CD8-positive, alpha-beta memory T cell (primary cell): ENCODE results near the gene GRAP2. TPM values are rescaled to one million over a fixed set of nuclear protein-coding genes. Genes with fewer than 3 reads are reported as not detected.

Experiments used
- CTCF ChIA-PET: fragments of 350-600 bp; sonication (Branson Sonifier 250); formaldehyde crosslinking; loops from one replicate; lab custom pipeline; 2021; ENCODE audit warnings: antibody characterized with exemption; lab: Charles Lee
- POLR2A ChIA-PET: fragments of 350-600 bp; sonication (Branson Sonifier 250); formaldehyde crosslinking; loops from one replicate; lab custom pipeline; 2021; ENCODE audit warnings: antibody characterized with exemption; lab: Charles Lee
- DNase-seq, 5 donors: peaks; one replicate each; pipeline versions ENCODE4 v3.0.0 to v3.0.0-alpha.2; 2020 to 2022; ENCODE audit warnings: mixed read lengths in 1 of 5
- H3K27ac ChIP-seq: one replicate; pipeline ENCODE4 v1.7.0; 2013; ENCODE audit warnings: low read depth, mild to moderate bottlenecking, low read length, moderate library complexity
- H3K27me3 ChIP-seq: 2 replicates; pipeline ENCODE4 v1.7.0; 2013; ENCODE audit warnings: low read length, mild to moderate bottlenecking; ENCODE audit not compliant: insufficient read depth, poor library complexity, severe bottlenecking
- H3K36me3 ChIP-seq: 2 replicates; pipeline ENCODE4 v1.7.0; 2013; ENCODE audit warnings: mild to moderate bottlenecking, low read length, moderate library complexity; ENCODE audit not compliant: insufficient read depth
- H3K4me1 ChIP-seq: 2 replicates; pipeline ENCODE4 v1.7.0; 2013; ENCODE audit warnings: mild to moderate bottlenecking, low read length, moderate library complexity; ENCODE audit not compliant: insufficient read depth
- H3K4me3 ChIP-seq: 2 replicates; pipeline ENCODE4 v1.7.0; 2013; ENCODE audit warnings: mild to moderate bottlenecking, low read length
- H3K9me3 ChIP-seq: 2 replicates; pipeline ENCODE4 v1.7.0; 2013; ENCODE audit warnings: mild to moderate bottlenecking, low read length
- H3K27ac Mint-ChIP-seq, 8 donors: one replicate each; pipeline ENCODE4 v1.8.0; 2020 to 2021; ENCODE audit warnings: mixed read lengths in 8 of 8, mild to moderate bottlenecking in 6 of 8, inconsistent platforms in 3 of 8, moderate library complexity in 3 of 8
- H3K27me3 Mint-ChIP-seq, 2 donors: one replicate each; pipeline ENCODE4 v1.8.0; 2020 to 2021; ENCODE audit warnings: mixed read lengths in 2 of 2, mild to moderate bottlenecking in 1 of 2, moderate library complexity in 1 of 2
- H3K36me3 Mint-ChIP-seq, 3 donors: one replicate each; pipeline ENCODE4 v1.8.0; 2020 to 2021; ENCODE audit warnings: mixed read lengths in 3 of 3, inconsistent platforms in 1 of 3, mild to moderate bottlenecking in 1 of 3
- H3K4me1 Mint-ChIP-seq, 3 donors: one replicate each; pipeline ENCODE4 v1.8.0; 2020 to 2021; ENCODE audit warnings: mixed read lengths in 3 of 3, inconsistent platforms in 1 of 3, mild to moderate bottlenecking in 1 of 3
- H3K4me3 Mint-ChIP-seq, 7 donors: one replicate each; pipeline ENCODE4 v1.8.0; 2020 to 2021; ENCODE audit warnings: mixed read lengths in 7 of 7, mild to moderate bottlenecking in 6 of 7, moderate library complexity in 4 of 7, inconsistent platforms in 2 of 7
- H3K9me3 Mint-ChIP-seq, 5 donors: one replicate each; pipeline ENCODE4 v1.8.0; 2020 to 2022; ENCODE audit warnings: mixed read lengths in 5 of 5, mild to moderate bottlenecking in 3 of 5, moderate library complexity in 2 of 5, inconsistent platforms in 1 of 5
- polyA plus RNA-seq: library from polyadenylated mRNA; unstranded; fragments of 300-500 nt; fragmentation: Illumina TruSeq; gene quantifications from one replicate; pipeline ENCODE4 v1.2.3, GENCODE V29; 2021
- total RNA-seq, 2 experiments: library from RNA; stranded (reverse); gene quantifications; one replicate each; pipeline ENCODE4 v1.2.3, GENCODE V29; 2021

The GRAP2 gene
- total and polyA plus RNA-seq, 3 experiments from 2014 or later, result 41.8 to 103 (median 53.2) TPM

GRCh38 chr22:39939830-39940229 is 38.9 kb downstream of the GRAP2 start:
- Histone ChIP-seq H3K36me3 (no peaks in the 10 kb centered on the region), H3K27me3 (no peaks in the 10 kb centered on the region), H3K4me3 (peak overlapping the region; percentile 38), H3K9me3 (no peaks in the 10 kb centered on the region), H3K27ac (no peak overlapping the region), H3K4me1 (peaks cover 97% of the 10 kb centered on the region)
- ChIA-PET CTCF (interaction anchor here (0.9 to 2.3 kb wide), 4 partner anchors 14 to 85 kb away, joined by 3 to 12 read pairs (median 5); no protein-coding TSS in a partner anchor), POLR2A (interaction anchor here (0.6 to 1.4 kb wide), 4 partner anchors 14 to 414 kb away, joined by 3 to 12 read pairs (median 8); no protein-coding TSS in a partner anchor)
- peaks cover 0 to 36% (median 8%) of the 10 kb centered on the region in 3 donors for H3K36me3 Mint-ChIP-seq
- DNase-seq, result no peak
- H3K27me3 Mint-ChIP-seq, result no peaks in the 10 kb centered on the region
- peaks cover 94 to 98% (median 98%) of the 10 kb centered on the region in 3 donors for H3K4me1 Mint-ChIP-seq
- peak overlapping the region in 7 of 8 donors; percentile 76 to 95 (median 94) for H3K27ac Mint-ChIP-seq
- peak overlapping the region; percentile 40 to 72 (median 60) for H3K4me3 Mint-ChIP-seq
- no peaks in the 10 kb centered on the region for H3K9me3 Mint-ChIP-seq

- Mint-ChIP-seq H3K4me1 (peaks cover 94 to 98% (median 98%) of the 10 kb centered on the region in 3 donors), H3K27ac (peak overlapping the region in 7 of 8 donors; percentile 76 to 95 (median 94)), H3K27me3 (no peaks in the 10 kb centered on the region), H3K36me3 (peaks cover 0 to 37% (median 5%) of the 10 kb centered on the region in 3 donors), H3K4me3 (peak overlapping the region; percentile 31 to 74 (median 66)), H3K9me3 (no peaks in the 10 kb centered on the region)
- DNase-seq, result peak in 2 of 5 donors; percentile 51 to 72
- Histone ChIP-seq H3K36me3 (no peaks in the 10 kb centered on the region), H3K27ac (no peak overlapping the region), H3K27me3 (no peaks in the 10 kb centered on the region), H3K4me1 (peaks cover 97% of the 10 kb centered on the region), H3K9me3 (no peaks in the 10 kb centered on the region), H3K4me3 (peak overlapping the region; percentile 38)
- ChIA-PET CTCF (interaction anchor here (1.4 to 2.8 kb wide), 7 partner anchors 12 to 412 kb away, joined by 4 to 22 read pairs (median 7); no protein-coding TSS in a partner anchor), POLR2A (interaction anchor here (1.4 kb wide), 1 partner anchor 20 kb away, joined by 4 read pairs; no protein-coding TSS in a partner anchor)
These were observed 39.9 kb downstream of the GRAP2 start for GRCh38 chr22:39940757-39941305.

DNA sequence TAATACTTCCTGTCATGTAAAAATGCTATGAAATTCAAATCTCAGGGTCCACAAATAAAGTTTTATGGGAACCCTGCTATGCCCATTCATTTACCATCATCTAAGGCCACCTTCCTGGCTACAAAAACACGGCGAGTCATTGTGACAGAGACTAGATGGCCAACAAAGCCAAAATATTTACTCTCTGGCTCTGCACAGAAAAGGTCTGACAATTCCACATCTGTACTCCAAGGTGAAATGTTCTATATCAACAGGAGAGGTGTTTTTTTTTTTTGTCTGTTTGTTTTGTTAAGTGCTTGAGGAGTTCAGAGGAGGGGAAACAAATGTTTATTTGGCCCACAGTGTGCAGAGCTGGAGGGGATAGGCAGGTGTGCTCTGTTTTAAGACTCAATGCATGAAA is 40.7 kb downstream of the GRAP2 start:
- no peak overlapping the region for H3K4me3 ChIP-seq
- Mint-ChIP-seq H3K4me1 (peaks cover 93 to 98% (median 98%) of the 10 kb centered on the region in 3 donors), H3K4me3 (peak overlapping the region in 4 of 7 donors; percentile 9 to 54 (median 20)), H3K36me3 (peaks cover 0 to 40% (median 5%) of the 10 kb centered on the region in 3 donors), H3K9me3 (no peaks in the 10 kb centered on the region), H3K27ac (peak overlapping the region in 7 of 8 donors; percentile 76 to 95 (median 94)), H3K27me3 (no peaks in the 10 kb centered on the region)
- POLR2A ChIA-PET, result interaction anchor here (1.1 to 1.4 kb wide), 2 partner anchors 16 to 20 kb away, joined by 3 to 4 read pairs; no protein-coding TSS in a partner anchor
- no peak overlapping the region for H3K27ac ChIP-seq
- no peak for DNase-seq
- H3K9me3 ChIP-seq, result no peaks in the 10 kb centered on the region
- no peaks in the 10 kb centered on the region for H3K36me3 ChIP-seq
- H3K4me1 ChIP-seq, result peaks cover 97% of the 10 kb centered on the region
- no peaks in the 10 kb centered on the region for H3K27me3 ChIP-seq
- CTCF ChIA-PET, result interaction anchor here (0.9 to 2.8 kb wide), 11 partner anchors 8 to 413 kb away, joined by 3 to 26 read pairs (median 7); no protein-coding TSS in a partner anchor

DNA sequence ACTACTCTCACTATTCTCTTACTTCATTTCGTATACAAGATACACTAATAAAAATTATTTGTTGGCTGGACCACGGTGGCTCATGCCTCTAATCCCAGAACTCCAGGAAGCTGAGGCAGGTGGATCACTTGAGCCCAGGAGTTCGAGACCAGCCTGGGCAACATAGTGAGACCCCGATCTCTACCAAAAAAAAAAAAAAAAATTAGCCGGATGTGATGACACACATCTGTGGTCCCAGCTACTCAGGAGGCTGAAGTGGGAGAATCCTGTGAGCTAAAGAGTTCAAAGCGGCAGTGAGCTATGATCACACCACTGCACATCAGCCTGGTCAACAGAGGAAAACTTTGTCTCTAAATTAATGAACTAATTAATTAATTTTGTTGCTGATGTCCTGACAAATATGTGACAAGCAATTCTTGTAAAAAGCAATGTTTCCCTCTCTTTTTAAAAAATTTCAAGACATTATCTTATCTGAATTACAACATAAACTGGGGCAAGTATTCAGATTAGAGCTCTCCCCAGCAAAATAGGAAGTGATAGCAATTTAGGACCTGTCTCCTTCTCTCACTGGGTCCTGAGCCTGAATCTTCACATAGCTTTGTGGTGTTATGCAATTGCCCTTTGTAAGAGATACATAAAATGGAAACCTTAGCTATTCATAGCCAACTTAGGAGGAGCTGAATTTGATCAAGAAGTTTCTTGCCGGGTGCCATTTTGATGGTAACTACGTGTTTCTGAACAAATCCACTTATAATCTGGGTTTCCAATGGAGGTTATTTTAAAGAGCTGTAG is 41.8 kb downstream of the GRAP2 start:
- Histone ChIP-seq H3K9me3 (no peaks in the 10 kb centered on the region), H3K27ac (peak overlapping the region; percentile 1), H3K4me3 (no peak overlapping the region), H3K4me1 (peaks cover 97% of the 10 kb centered on the region), H3K27me3 (no peaks in the 10 kb centered on the region), H3K36me3 (peaks cover 5% of the 10 kb centered on the region)
- no peak for DNase-seq
- Mint-ChIP-seq H3K4me3 (peak overlapping the region; percentile 7 to 80 (median 68)), H3K27ac (peak overlapping the region in 7 of 8 donors; percentile 83 to 96 (median 94)), H3K4me1 (peaks cover 93 to 98% (median 98%) of the 10 kb centered on the region in 3 donors), H3K9me3 (no peaks in the 10 kb centered on the region), H3K36me3 (peaks cover 0 to 50% (median 5%) of the 10 kb centered on the region in 3 donors), H3K27me3 (no peaks in the 10 kb centered on the region)
- ChIA-PET POLR2A (interaction anchor here (0.6 to 1.4 kb wide), 8 partner anchors 17 to 427 kb away, joined by 3 to 6 read pairs (median 4); no protein-coding TSS in a partner anchor), CTCF (interaction anchor here (0.9 to 2.8 kb wide), 27 partner anchors 9 to 449 kb away, joined by 3 to 26 read pairs (median 4); no protein-coding TSS in a partner anchor)

GRCh38 chr22:39943337-39943736 is 42.5 kb downstream of the GRAP2 start:
- Histone ChIP-seq H3K9me3 (no peaks in the 10 kb centered on the region), H3K27ac (peak overlapping the region; percentile 1), H3K4me3 (no peak overlapping the region), H3K27me3 (no peaks in the 10 kb centered on the region), H3K36me3 (peaks cover 11% of the 10 kb centered on the region), H3K4me1 (peaks cover 96% of the 10 kb centered on the region)
- Mint-ChIP-seq H3K9me3 (no peaks in the 10 kb centered on the region), H3K27me3 (no peaks in the 10 kb centered on the region), H3K36me3 (peaks cover 0 to 54% (median 7%) of the 10 kb centered on the region in 3 donors), H3K4me3 (peak overlapping the region; percentile 7 to 80 (median 68)), H3K27ac (peak overlapping the region in 7 of 8 donors; percentile 83 to 96 (median 94)), H3K4me1 (peaks cover 91 to 98% (median 96%) of the 10 kb centered on the region in 3 donors)
- DNase-seq, result peak in 2 of 5 donors; percentile 52 to 66
- POLR2A ChIA-PET, result interaction anchor here (0.6 to 1.4 kb wide), 6 partner anchors 19 to 427 kb away, joined by 3 to 6 read pairs (median 4); no protein-coding TSS in a partner anchor
- CTCF ChIA-PET, result interaction anchor here (0.9 to 2.8 kb wide), 19 partner anchors 10 to 449 kb away, joined by 3 to 26 read pairs (median 4); no protein-coding TSS in a partner anchor

DNA sequence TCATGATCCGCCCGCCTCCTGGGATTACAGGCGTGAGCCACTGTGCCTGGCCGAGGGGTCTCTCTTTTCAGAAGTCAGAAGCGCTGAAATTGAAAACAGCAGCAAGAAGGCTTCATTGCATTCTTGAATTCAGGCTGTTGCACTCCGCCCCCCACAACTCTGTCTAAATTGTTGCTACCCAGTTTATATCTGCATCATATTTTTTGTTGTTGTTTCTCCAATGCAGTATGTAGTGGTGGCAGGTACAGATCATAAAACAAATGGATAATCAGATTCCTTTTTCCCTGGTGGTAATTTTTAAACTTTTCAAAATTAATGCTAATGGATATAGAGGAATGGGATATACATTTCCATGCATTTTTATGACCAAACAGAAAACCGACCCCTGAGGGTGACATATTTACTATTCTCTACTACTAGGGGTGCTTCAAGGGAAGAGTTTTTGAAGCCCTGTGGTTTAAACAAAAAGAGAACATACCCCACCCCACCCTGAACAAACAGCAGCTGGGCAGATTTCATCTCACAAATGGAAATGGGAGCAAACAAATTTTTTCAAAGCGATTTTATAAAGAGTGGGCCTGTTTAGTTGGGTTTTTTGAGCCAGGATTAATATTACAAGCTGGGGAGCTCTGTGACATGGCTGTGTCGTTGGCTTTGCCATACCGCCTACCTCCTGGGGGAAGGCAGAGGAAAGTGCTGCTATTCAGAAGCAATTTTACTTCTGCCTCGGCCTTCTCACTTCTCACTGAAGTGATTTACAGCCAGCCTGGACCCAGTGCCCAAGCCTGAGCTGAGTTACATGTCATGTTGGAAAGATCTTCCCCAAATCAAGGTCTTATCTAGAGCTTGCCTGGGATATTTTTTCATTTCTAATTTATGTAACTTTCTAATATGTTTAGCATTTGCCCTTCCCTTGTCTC is 43.3 kb downstream of the GRAP2 start:
- Histone ChIP-seq H3K27ac (peak overlapping the region; percentile 3), H3K27me3 (no peaks in the 10 kb centered on the region), H3K36me3 (peaks cover 15% of the 10 kb centered on the region), H3K4me3 (no peak overlapping the region), H3K4me1 (peaks cover 96% of the 10 kb centered on the region), H3K9me3 (no peaks in the 10 kb centered on the region)
- no peak for DNase-seq
- Mint-ChIP-seq H3K9me3 (no peaks in the 10 kb centered on the region), H3K4me1 (peaks cover 92 to 98% (median 96%) of the 10 kb centered on the region in 3 donors), H3K4me3 (peak overlapping the region in 6 of 7 donors; percentile 14 to 79 (median 60)), H3K27ac (peak overlapping the region in 7 of 8 donors; percentile 83 to 96 (median 94)), H3K27me3 (no peaks in the 10 kb centered on the region), H3K36me3 (peaks cover 0 to 58% (median 13%) of the 10 kb centered on the region in 3 donors)
- CTCF ChIA-PET, result interaction anchor here (0.8 to 2.5 kb wide), 5 partner anchors 11 to 48 kb away, joined by 4 to 26 read pairs (median 4); no protein-coding TSS in a partner anchor
- POLR2A ChIA-PET, result interaction anchor here (1.2 kb wide), 1 partner anchor 19 kb away, joined by 4 read pairs; no protein-coding TSS in a partner anchor
